GM15510 (cell line): Measurements from ENCODE around the gene CNFN.

ENCODE experiments used
- POLR2A ChIP-seq: IDR thresholded peaks from 3 replicates; pipeline ENCODE4 v1.6.1; 2011; ENCODE audit warnings: borderline replicate concordance; ENCODE audit not compliant: insufficient read length; ENCODE audit errors: extremely low read depth

CNFN gene, protein sequence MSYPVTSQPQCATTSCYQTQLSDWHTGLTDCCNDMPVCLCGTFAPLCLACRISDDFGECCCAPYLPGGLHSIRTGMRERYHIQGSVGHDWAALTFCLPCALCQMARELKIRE

DNA sequence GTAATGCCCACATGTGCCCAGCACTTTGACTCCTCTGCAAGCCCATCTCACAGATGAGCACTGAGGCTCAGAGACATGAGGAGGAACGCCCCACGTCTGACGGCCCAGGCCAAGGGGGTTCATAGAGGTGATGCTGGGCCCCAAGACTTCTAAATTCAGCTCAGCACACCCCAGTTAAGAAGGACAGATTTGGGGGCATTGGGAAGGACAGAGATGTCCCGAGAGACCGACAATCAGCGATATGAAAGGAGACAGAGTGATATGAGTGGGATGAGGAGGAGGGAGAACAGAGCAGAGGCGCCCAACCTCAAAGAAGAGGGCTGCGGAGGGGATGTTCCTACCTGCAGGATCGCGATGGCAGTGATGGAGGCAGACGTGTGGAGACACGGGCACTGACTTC lies at the start of gene CNFN:
Gene CNFN (minus strand): TSS at position 399 of the 400 bp plus-strand sequence. CDS start 1,260 bp downstream, outside the sequence.
- no peak for TF ChIP-seq POLR2A

DNA sequence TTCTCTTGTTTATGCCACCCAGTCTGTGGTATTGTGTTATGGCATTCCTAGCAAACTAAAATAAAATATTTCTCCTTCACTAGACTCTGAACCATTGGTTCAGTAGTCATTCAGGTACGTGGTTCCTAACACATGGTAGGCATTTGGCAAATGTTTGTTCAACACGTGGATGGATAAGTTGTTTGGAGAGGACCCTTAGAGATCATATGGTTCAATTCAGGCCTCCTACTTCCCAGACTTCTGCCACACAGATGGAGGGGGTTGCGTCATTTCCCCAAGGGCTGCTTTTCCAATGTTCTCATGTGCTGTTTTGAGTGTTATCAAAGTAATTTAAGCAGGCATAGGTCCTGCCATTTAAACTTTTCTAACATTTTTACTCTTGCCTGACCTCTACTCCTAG lies 45.9 kb upstream of the CNFN start:
- TF ChIP-seq POLR2A = no peak

DNA sequence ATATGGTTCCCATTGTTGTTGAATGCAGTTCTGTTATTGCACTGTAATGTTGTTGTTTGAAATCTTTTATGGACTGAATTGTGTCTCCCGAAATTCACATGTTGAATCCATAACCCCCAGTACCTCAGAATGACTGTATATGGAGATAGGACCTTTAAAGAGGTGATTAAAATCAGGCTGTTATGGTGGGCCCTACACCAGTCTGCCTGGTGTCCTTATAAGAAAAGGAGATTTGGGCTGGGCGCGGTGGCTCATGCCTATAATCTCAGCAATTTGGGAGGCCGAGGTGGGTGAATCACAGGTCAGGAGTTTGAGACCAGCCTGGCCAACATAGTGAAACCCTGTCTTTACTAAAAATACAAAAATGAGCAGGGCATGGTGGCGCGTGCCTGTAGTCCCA lies 45.2 kb upstream of the CNFN start:
- no peak for TF ChIP-seq POLR2A

DNA sequence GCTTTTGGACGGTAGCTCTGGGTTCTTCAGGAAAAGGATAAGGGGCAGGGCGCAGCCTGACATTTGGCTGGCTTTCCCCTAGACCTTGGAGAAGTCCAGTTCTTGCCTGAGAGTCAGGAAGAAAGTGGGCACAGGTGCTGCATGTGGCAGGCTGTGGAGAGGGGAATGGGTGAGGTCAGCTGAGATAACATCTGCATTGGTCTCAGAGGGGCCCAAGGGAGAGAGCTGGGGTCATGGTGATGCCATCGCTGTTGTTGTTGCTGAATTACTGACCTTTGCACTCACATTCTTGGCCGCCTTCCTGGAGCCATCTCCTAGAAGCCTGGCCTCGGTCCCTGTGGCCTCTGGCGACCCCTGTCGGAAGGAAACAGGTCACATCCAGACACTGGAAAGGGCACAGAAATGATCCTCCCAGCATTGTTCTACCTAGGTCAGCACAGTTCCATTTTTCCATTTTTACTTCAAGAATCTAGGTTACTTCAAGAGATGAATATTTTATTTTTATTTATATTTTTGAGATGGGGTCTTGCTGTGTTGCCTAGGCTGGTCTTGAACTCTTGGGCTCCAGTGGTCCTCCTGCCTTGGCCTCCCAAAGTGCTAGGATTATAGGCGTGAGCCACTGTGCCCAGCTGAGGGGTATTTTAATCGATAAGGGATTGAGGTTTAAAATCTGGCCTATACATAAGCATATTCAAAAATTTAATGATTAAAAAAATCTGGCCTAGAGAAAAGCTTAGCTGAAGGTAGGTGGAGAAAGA lies 43.6 kb upstream of the CNFN start:
- no peak for TF ChIP-seq POLR2A

DNA sequence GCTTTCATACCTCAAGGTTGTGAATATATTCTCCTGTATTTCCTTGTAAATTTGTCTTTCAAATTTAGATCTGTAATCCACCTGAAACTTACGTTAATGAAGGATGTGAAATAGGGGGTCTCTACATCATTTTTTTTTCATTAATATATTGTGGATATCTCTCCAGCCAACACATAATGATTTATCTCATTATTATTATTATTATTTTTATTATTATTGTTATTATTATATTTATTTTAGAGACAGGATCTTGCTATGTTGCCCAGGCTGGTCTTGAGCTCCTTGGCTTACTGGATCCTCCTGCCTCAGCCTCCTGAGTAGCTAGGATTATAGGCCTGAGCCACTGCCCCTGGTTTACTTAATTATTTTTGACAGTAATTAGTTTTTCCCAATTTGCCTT lies 41.4 kb upstream of the CNFN start:
- no peak for TF ChIP-seq POLR2A

DNA sequence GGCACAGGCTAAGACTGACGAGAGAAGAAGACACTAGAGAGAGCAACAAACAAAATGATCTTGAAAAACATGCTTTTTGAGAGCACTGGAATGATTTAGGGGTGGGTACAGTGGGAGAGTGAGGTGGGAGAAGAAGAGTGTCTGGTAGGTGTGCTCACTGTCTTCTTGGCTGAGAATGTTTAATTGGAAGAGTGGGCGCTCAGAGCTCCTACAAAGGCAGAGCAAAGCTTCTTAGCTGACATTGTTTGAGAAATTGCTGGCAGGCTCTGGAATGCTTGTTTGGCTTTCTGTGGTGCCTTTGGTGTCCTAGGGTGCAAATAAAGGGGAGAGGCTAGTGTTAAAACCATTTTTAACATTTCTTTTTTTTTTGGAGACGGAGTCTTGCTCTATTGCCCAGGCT lies 38.6 kb upstream of the CNFN start:
- no peak for TF ChIP-seq POLR2A

DNA sequence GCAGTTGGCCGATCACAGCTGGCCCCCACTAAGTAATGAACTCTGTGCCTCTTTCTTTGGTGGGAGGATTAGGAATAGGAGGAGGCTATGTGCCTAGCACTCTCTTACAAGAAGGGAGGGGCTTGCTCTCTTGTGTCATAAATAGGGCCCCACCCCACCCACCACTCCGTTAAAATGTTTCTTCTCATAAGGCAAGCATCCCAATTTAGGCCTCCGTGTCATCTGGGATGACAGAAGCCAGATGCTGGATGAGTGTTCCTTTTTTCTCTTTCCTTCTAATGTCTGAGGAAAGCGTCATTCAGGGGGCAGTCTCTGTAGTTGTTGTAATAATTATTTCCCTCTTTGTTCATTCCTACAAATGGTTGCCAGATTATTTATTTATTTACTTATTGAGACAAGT lies 37.2 kb upstream of the CNFN start, which contains the start of gene LIPE:
Gene LIPE (minus strand): TSS at position 76 of the 400 bp plus-strand sequence. CDS start 239 bp downstream, outside the sequence.
- TF ChIP-seq POLR2A = no peak

DNA sequence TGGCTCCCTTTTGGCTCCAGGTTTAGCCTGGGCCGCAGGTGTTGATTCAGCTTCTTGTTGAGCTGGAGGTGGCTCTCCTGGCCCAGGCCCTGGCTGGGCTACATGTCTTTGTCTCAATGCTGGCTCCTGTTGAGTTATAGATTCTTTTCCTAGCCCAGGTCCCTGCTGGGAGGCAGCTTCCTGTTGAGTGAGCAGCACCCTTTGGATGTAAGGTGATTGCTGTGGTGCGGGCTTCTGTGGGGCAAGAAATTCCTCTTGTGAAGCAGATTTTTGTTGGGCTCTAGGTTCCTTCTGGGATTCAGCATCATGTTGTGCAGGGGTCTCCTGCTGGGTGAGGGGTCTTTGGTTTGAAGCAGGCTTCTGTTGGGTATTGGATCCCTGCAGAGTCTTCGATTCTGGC lies 36.5 kb upstream of the CNFN start:
- TF ChIP-seq POLR2A = no peak

DNA sequence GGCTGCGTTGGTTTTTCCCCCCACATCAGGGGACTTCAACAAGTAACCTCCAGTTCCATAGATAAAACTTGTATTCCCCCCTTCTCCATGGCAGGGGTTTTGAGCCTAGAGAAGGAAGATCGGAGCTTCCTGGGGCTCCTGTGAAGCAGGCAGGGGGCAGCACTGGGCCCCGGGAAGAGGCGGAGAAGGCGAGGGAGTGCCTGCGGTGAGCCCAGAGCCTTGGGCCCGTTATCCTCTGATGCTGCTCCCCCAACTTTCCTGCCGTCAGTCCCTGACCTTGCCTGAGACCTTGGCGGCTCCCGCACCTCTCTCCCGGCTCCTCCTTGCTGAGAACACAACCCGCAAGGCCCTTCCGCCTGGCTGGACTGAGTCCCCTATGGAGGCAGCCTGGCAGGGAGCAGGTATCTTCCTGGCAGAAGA lies 34.6 kb upstream of the CNFN start:
- TF ChIP-seq POLR2A = no peak

DNA sequence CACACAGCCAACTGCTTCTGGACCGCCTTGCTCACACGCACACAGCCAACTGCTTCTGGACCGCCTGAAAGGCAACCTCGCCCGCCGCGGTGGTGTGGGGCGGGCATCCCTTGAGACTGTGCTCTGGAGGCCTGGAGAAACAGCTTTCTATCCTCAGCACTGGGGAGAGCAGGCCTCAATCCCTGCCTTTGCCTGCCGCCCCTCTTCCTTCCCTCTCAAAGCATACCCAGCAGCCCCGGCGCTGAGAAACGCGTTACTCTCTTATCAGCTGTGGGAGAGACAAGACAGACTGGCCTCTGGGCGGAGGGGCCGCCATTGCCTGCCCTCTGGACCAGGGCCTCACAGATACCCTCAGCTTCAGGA lies 34.2 kb upstream of the CNFN start:
- TF ChIP-seq POLR2A = no peak

DNA sequence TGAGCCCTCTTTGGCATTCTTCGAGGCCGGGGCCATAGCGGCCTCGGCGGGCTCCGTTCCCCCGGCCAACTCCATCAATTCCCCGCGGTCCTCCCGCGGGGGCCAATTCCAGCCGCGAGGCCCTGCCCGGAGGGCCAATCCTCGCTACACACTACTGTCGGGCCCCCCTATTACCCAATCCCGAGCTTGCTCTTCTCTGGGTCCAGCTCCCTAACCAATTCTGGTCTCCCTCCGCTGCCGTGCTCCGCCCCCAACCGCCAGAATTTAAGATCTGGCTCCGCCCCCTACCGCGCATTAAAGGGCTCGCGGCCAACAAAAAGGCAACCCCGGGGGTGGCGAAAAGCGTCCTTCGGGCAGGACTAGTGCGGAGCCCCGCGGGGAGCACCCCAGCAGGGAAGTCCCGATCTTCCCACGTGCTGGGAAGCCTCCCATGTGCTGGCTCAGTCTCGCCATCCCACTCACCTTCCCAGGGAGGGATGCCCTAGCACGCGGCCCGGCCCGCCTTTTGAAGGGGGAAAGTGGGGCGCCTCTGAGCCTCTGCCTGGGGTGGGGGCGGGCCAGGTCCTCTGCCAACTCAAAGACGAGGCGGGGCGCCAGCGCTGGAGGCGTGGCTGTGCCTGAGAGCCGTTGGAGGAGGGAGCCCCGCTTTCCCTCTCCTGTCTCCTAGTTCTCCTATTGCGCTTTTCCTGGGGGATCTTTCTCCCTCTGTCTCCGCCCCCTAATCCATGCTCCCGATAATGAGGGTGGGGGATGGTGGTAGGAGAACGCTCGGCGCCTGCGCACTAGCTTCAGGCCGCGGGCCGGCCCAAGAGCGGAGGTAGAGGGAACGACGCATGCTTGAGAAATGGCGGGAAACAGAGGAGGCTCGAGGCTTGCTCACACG lies 33.6 kb upstream of the CNFN start:
- TF ChIP-seq POLR2A = peak; percentile 26

DNA sequence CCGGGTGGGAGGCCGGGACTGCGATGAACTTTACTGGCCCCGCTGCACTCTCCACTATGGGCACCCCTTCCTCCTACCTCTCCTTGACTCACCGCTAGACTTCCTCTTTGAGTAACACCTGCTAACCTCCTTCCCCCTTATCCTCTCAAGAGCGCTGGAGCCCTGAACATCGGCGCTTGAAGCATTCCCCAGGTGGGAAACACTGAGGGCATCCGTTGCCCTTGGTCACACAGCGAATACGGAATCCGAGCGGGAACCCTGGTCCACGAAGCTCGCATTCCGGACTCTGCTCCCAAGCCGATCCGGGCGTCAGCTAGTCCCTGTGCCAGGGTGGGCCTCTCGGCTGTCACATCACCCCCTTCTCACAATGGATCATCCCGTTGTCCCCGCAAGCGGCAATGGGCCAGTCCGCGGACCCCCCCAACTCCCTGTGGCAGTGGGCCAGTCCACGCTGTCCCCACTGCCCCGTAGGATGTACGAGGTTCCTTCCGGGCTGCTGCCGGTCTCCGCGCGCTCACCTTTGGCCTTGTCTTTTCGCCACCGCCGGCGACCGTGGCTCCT lies 32.9 kb upstream of the CNFN start:
- TF ChIP-seq POLR2A = no peak

DNA sequence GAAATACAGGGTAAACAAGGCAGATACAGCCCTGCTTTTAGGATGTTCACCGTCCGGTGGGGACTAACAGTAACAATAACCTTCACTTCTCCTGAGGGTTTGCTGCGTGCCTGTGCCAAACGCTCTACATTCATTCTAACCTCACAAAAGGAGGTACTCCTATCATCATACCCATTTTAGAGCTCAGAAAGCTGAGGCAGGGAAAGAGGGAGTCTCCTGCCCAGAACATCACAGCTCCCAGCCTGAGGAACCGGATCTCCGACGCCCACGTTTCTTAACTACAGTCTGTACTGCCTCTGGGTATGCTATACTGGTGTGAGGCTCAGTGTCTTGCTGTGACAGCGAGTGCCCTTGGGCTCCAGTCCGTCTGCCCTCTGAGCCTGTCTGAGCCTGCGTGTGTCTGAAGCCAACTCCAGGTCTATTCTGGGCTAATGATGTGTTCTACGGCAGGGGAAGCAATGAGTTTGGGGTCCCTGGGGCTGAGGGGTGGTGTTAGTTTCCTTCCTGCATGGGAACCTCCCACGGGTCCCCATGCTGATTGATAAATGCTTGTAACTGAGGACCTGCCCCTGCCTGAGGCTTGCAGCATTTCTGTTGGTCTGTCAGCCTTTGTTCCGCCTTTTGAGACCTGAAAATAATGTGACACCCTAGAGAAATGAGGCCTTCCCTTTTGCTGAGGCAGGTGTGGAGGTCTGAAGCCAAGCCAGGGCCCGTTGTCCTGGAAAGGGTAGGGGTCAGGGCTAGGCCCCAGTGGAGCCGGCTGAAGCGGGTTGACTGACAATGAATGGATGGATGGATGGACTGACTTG lies 32.2 kb upstream of the CNFN start:
- TF ChIP-seq POLR2A = no peak

DNA sequence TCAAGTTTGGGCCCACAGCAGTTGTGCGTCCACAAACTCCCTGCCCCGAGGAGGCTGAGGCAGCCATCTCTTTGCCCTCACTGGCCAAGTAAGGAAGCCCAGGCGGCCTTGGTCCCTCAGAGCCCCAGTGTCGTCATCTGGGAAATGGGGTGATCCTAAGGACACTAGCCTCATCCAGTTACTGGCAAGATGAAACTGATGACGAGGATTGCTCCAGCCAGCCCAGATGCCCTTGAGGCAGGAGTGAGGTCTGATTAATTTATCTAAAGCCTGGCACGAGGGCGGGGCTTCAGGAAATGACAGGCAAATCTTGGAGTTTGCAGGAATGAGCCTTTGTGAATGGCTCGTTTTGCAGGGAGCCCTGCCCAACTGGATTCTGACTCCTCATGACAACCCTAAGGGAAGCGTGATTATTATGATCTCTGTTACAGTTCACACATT lies 31.5 kb upstream of the CNFN start:
- TF ChIP-seq POLR2A = no peak
